CD4-positive, CD25-positive, alpha-beta regulatory T cell (primary cell): ENCODE results near the gene TMEM117. TPM values are rescaled to one million over a fixed set of nuclear protein-coding genes. Genes with fewer than 3 reads are reported as not detected.

Experiments
- ATAC-seq, 2 donors: fragments of 150-1000 bp; cut with Tn5 transposase; one replicate each; pipeline ENCODE4 v1.10.0; 2021; ENCODE audit warnings: low read depth in 2 of 2, moderate number of reproducible peaks in 2 of 2, moderate library complexity in 1 of 2
- DNase-seq, 3 donors: peaks; one replicate each; pipeline versions ENCODE4 v3.0.0 to v3.0.0-alpha.2; 2012 to 2022; ENCODE audit warnings: mixed read lengths in 1 of 3
- H3K27ac ChIP-seq: one replicate; pipeline ENCODE4 v1.7.0; 2013; ENCODE audit warnings: mild to moderate bottlenecking, low read length; ENCODE audit not compliant: insufficient read depth, poor library complexity, severe bottlenecking
- H3K27me3 ChIP-seq: one replicate; pipeline ENCODE4 v1.7.0; 2013; ENCODE audit warnings: low read length; ENCODE audit not compliant: control insufficient read depth, insufficient read depth
- H3K36me3 ChIP-seq: one replicate; pipeline ENCODE4 v1.7.0; 2013; ENCODE audit warnings: mild to moderate bottlenecking, low read length, moderate library complexity; ENCODE audit not compliant: control insufficient read depth, insufficient read depth
- H3K4me1 ChIP-seq: 2 replicates; pipeline ENCODE4 v1.7.0; 2013; ENCODE audit warnings: mild to moderate bottlenecking, low read length; ENCODE audit not compliant: insufficient read depth, control insufficient read depth, poor library complexity, severe bottlenecking
- H3K4me3 ChIP-seq: one replicate; pipeline ENCODE4 v1.7.0; 2013; ENCODE audit warnings: low read depth, mild to moderate bottlenecking, low read length, moderate library complexity
- H3K9me3 ChIP-seq, 2 experiments: 1 replicate in 1 of 2; 2 replicates in 1 of 2; pipeline ENCODE4 v1.7.0; 2013; ENCODE audit warnings: low read length in 2 of 2, mild to moderate bottlenecking in 1 of 2, moderate library complexity in 1 of 2; ENCODE audit not compliant: control insufficient read depth in 2 of 2
- H3K27ac Mint-ChIP-seq, 3 donors: one replicate each; pipeline ENCODE4 v1.8.0; 2020 to 2022; ENCODE audit warnings: mild to moderate bottlenecking in 3 of 3, mixed read lengths in 3 of 3, moderate library complexity in 2 of 3
- H3K27me3 Mint-ChIP-seq: one replicate; pipeline ENCODE4 v1.8.0; 2022; ENCODE audit warnings: mild to moderate bottlenecking, mixed read lengths
- H3K36me3 Mint-ChIP-seq: one replicate; pipeline ENCODE4 v1.8.0; 2020; ENCODE audit warnings: mixed read lengths
- H3K4me1 Mint-ChIP-seq, 4 donors: one replicate each; pipeline ENCODE4 v1.8.0; 2020 to 2022; ENCODE audit warnings: mixed read lengths in 4 of 4, mild to moderate bottlenecking in 1 of 4
- H3K4me3 Mint-ChIP-seq, 4 donors: one replicate each; pipeline ENCODE4 v1.8.0; 2020 to 2022; ENCODE audit warnings: mild to moderate bottlenecking in 4 of 4, mixed read lengths in 4 of 4, moderate library complexity in 3 of 4
- H3K9me3 Mint-ChIP-seq, 7 donors: one replicate each; pipeline ENCODE4 v1.8.0; 2020 to 2022; ENCODE audit warnings: mixed read lengths in 7 of 7, mild to moderate bottlenecking in 3 of 7, moderate library complexity in 2 of 7
- polyA plus RNA-seq, 4 donors: library from polyadenylated mRNA; unstranded; fragments of 300-500 nt; fragmentation: Illumina TruSeq; gene quantifications; one replicate each; pipeline ENCODE4 v1.2.3, GENCODE V29; 2021
- total RNA-seq: library from RNA; stranded (reverse); gene quantifications from one replicate; pipeline ENCODE4 v1.2.3, GENCODE V29; 2022

Gene TMEM117
- total and polyA plus RNA-seq, 5 donors from 2014 or later = 2.4 to 4.7 (median 3.2) TPM

GRCh38 chr12:44294649-44295048 lies 458.8 kb downstream of the TMEM117 start:
- Histone ChIP-seq H3K4me3 (no peak overlapping the region), H3K27me3 (no peaks in the 10 kb centered on the region), H3K4me1 (no peaks in the 10 kb centered on the region), H3K36me3 (no peaks in the 10 kb centered on the region), H3K9me3 (no peaks in the 10 kb centered on the region), H3K27ac (no peak overlapping the region)
- Mint-ChIP-seq H3K4me3 (no peak overlapping the region), H3K9me3 (peaks cover 0 to 15% (median 4%) of the 10 kb centered on the region in 7 donors), H3K27ac (no peak overlapping the region), H3K27me3 (no peaks in the 10 kb centered on the region), H3K4me1 (no peaks in the 10 kb centered on the region), H3K36me3 (no peaks in the 10 kb centered on the region)
- ATAC-seq (no peak), DNase-seq (peak in 1 of 3 donors; percentile 9)

- H3K27me3 Mint-ChIP-seq = no peaks in the 10 kb centered on the region
- Histone ChIP-seq H3K4me1 (no peaks in the 10 kb centered on the region), H3K9me3 (no peaks in the 10 kb centered on the region), H3K36me3 (no peaks in the 10 kb centered on the region), H3K27me3 (no peaks in the 10 kb centered on the region), H3K27ac (no peak overlapping the region), H3K4me3 (no peak overlapping the region)
- H3K36me3 Mint-ChIP-seq = peaks cover 2% of the 10 kb centered on the region
- H3K4me1 Mint-ChIP-seq = no peaks in the 10 kb centered on the region
- H3K9me3 Mint-ChIP-seq = peaks cover 0 to 15% (median 4%) of the 10 kb centered on the region in 7 donors
- no peak overlapping the region for H3K4me3 Mint-ChIP-seq
- ATAC-seq (no peak), DNase-seq (no peak)
- no peak overlapping the region for H3K27ac Mint-ChIP-seq
These were observed 460.2 kb downstream of the TMEM117 start for GRCh38 chr12:44295958-44296623.

GRCh38 chr12:44296624-44297197 lies 460.8 kb downstream of the TMEM117 start:
- H3K27ac ChIP-seq = no peak overlapping the region
- H3K4me1 ChIP-seq = no peaks in the 10 kb centered on the region
- Mint-ChIP-seq H3K36me3 (peaks cover 4% of the 10 kb centered on the region), H3K27me3 (no peaks in the 10 kb centered on the region), H3K27ac (no peak overlapping the region), H3K4me3 (no peak overlapping the region), H3K4me1 (no peaks in the 10 kb centered on the region), H3K9me3 (peaks cover 0 to 15% (median 4%) of the 10 kb centered on the region in 7 donors)
- no peak overlapping the region for H3K4me3 ChIP-seq
- H3K9me3 ChIP-seq = no peaks in the 10 kb centered on the region
- no peaks in the 10 kb centered on the region for H3K27me3 ChIP-seq
- ATAC-seq (no peak), DNase-seq (no peak)
- H3K36me3 ChIP-seq = no peaks in the 10 kb centered on the region

- no peak overlapping the region for H3K27ac Mint-ChIP-seq
These were observed 463.6 kb downstream of the TMEM117 start for GRCh38 chr12:44299524-44299923.

GRCh38 chr12:44307506-44308168 lies 471.8 kb downstream of the TMEM117 start:
- DNase-seq (no peak), ATAC-seq (no peak)
- no peaks in the 10 kb centered on the region for H3K4me1 ChIP-seq
- H3K27me3 Mint-ChIP-seq = no peaks in the 10 kb centered on the region
- peaks cover 0 to 9% (median 5%) of the 10 kb centered on the region in 7 donors for H3K9me3 Mint-ChIP-seq
- H3K27ac ChIP-seq = no peak overlapping the region
- H3K4me1 Mint-ChIP-seq = no peaks in the 10 kb centered on the region
- no peak overlapping the region for H3K4me3 Mint-ChIP-seq
- no peak overlapping the region for H3K27ac Mint-ChIP-seq
- no peaks in the 10 kb centered on the region for H3K27me3 ChIP-seq
- H3K4me3 ChIP-seq = no peak overlapping the region
- H3K36me3 ChIP-seq = no peaks in the 10 kb centered on the region
- H3K9me3 ChIP-seq = no peaks in the 10 kb centered on the region
- H3K36me3 Mint-ChIP-seq = no peaks in the 10 kb centered on the region

More at GRCh38 chr12:44299524-44299923, 463.6 kb downstream of the TMEM117 start:
- Mint-ChIP-seq H3K9me3 (peaks cover 0 to 13% (median 3%) of the 10 kb centered on the region in 7 donors), H3K4me3 (no peak overlapping the region), H3K4me1 (no peaks in the 10 kb centered on the region), H3K27me3 (no peaks in the 10 kb centered on the region), H3K36me3 (peaks cover 12% of the 10 kb centered on the region)
- Histone ChIP-seq H3K4me3 (no peak overlapping the region), H3K36me3 (no peaks in the 10 kb centered on the region), H3K4me1 (no peaks in the 10 kb centered on the region), H3K27ac (no peak overlapping the region), H3K9me3 (no peaks in the 10 kb centered on the region), H3K27me3 (no peaks in the 10 kb centered on the region)
- ATAC-seq (no peak), DNase-seq (no peak)

GRCh38 chr12:44313188-44313587 lies 477.3 kb downstream of the TMEM117 start:
- H3K36me3 ChIP-seq = no peaks in the 10 kb centered on the region
- no peak overlapping the region for H3K4me3 ChIP-seq
- H3K4me1 Mint-ChIP-seq = peaks cover 0 to 2% (median 0%) of the 10 kb centered on the region in 4 donors
- H3K27ac ChIP-seq = no peak overlapping the region
- no peaks in the 10 kb centered on the region for H3K27me3 ChIP-seq
- DNase-seq (no peak), ATAC-seq (no peak)
- no peaks in the 10 kb centered on the region for H3K36me3 Mint-ChIP-seq
- H3K4me3 Mint-ChIP-seq = no peak overlapping the region
- H3K9me3 ChIP-seq = no peaks in the 10 kb centered on the region
- H3K27ac Mint-ChIP-seq = no peak overlapping the region
- no peaks in the 10 kb centered on the region for H3K4me1 ChIP-seq
- peaks cover 6% of the 10 kb centered on the region for H3K27me3 Mint-ChIP-seq
- H3K9me3 Mint-ChIP-seq = peaks cover 0 to 5% (median 3%) of the 10 kb centered on the region in 7 donors

GRCh38 chr12:44314007-44314500 lies 478.2 kb downstream of the TMEM117 start:
- ATAC-seq = no peak
- Mint-ChIP-seq H3K4me1 (peaks cover 0 to 2% (median 0%) of the 10 kb centered on the region in 4 donors), H3K27me3 (peaks cover 6% of the 10 kb centered on the region), H3K36me3 (no peaks in the 10 kb centered on the region), H3K9me3 (peaks cover 0 to 5% (median 3%) of the 10 kb centered on the region in 7 donors), H3K4me3 (no peak overlapping the region), H3K27ac (no peak overlapping the region)
- no peak for DNase-seq
- H3K4me3 ChIP-seq = no peak overlapping the region
- no peaks in the 10 kb centered on the region for H3K27me3 ChIP-seq
- no peaks in the 10 kb centered on the region for H3K4me1 ChIP-seq
- no peaks in the 10 kb centered on the region for H3K9me3 ChIP-seq
- no peak overlapping the region for H3K27ac ChIP-seq
- H3K36me3 ChIP-seq = no peaks in the 10 kb centered on the region
